ENCODE results near the gene FANCD2OS. TPM values are rescaled to one million over a fixed set of nuclear protein-coding genes. Genes with fewer than 3 reads are reported as not detected.

FANCD2OS gene
- total and polyA plus RNA-seq, 2 donors (not counting 3 experiments of a cell fraction or from before 2014, with no cell fraction given) = not detected

GRCh38 chr3:10055097-10055496 lies 53.0 kb downstream of the FANCD2OS start:
- Histone ChIP-seq H3K9me1 (replicated peaks; ENCODE audit: control insufficient read depth, extremely low read depth, insufficient read depth, low read length) (no peaks in the 10 kb centered on the region), H3K9ac (replicated peaks; ENCODE audit: extremely low read depth, insufficient read depth, low read length) (no peak overlapping the region), H3K27me3 (ENCODE audit: control insufficient read depth in 2 of 2, insufficient read depth in 2 of 2, low read length in 2 of 2) (no peaks in the 10 kb centered on the region), H3K27ac (ENCODE audit: insufficient read depth, low read depth, low read length) (no peak overlapping the region), H2AFZ (ENCODE audit: low read depth, low read length) (no peak overlapping the region), H3K4me2 (ENCODE audit: insufficient read depth, low read length) (no peak overlapping the region), H3K36me3 (ENCODE audit: control insufficient read depth in 2 of 2, extremely low read depth in 1 of 2, insufficient read depth in 2 of 2, low read length in 2 of 2) (no peaks in the 10 kb centered on the region), H3K4me1 (ENCODE audit: control insufficient read depth, extremely low read depth, insufficient read depth, low read length) (no peaks in the 10 kb centered on the region), H3K4me3 (replicated peaks in 1 of 3; ENCODE audit: insufficient read depth in 1 of 3, low read depth in 1 of 3, low read length in 3 of 3) (no peak overlapping the region), H3K79me2 (ENCODE audit: control insufficient read depth, insufficient read depth, low read length) (no peaks in the 10 kb centered on the region), H3K9me3 (replicated peaks; ENCODE audit: control insufficient read depth, insufficient read depth, low read length) (no peaks in the 10 kb centered on the region), H4K20me1 (replicated peaks; ENCODE audit: control insufficient read depth, extremely low read depth, insufficient read depth, low read length) (no peaks in the 10 kb centered on the region)
- DNase-seq (ENCODE audit: low read depth, low spot score) (no peak), FAIRE-seq (no peak)
- TF ChIP-seq JUN (IDR thresholded peaks at IDR 0.05; ENCODE audit: borderline replicate concordance, insufficient read depth, insufficient read length, low read depth) = no peak
- TF ChIP-seq MYC (IDR thresholded peaks at IDR 0.05; ENCODE audit: low read depth, low read length) = no peak
- TF ChIP-seq EZH2 (IDR thresholded peaks at IDR 0.05; ENCODE audit: borderline replicate concordance, low read depth, low read length, severe bottlenecking) = no peak
- no peak for TF ChIP-seq POLR2AphosphoS5 (IDR thresholded peaks at IDR 0.05; ENCODE audit: insufficient read depth, low read depth, low read length)
- no peak for TF ChIP-seq FOS (IDR thresholded peaks at IDR 0.05; ENCODE audit: borderline replicate concordance, insufficient read depth, low read length)
- TF ChIP-seq MAX (IDR thresholded peaks at IDR 0.05; ENCODE audit: insufficient read depth, insufficient read length) = no peak
- POLR2A ChIA-PET = no interaction called here
- intact Hi-C loops (cut with micrococcal nuclease) = no loop called here
- CTCF ChIA-PET = no interaction called here
- no TSS peak for BruUV-seq (replicated peaks)
- dilution Hi-C loops (cut with MboI; ENCODE audit: extremely low pct_ligation_motif_present, low sequenced_read_pairs) = no loop called here

Other genes with a start within 250 kb of the FANCD2OS start
- gene CIDEC, start 228.0 kb downstream of the FANCD2OS start, total RNA-seq = not detected in 2 replicates
- gene CIDEC, start 228.0 kb downstream of the FANCD2OS start, polyA plus RNA-seq = 0.14 TPM in 1 of 2 replicates, not detected in the other
- 29.6 and 31.4 TPM in 2 replicates for gene JAGN1, start 217.6 kb downstream of the FANCD2OS start, total RNA-seq
- gene JAGN1, start 217.6 kb downstream of the FANCD2OS start, polyA plus RNA-seq = 46.5 and 50.1 TPM in 2 replicates
- gene IL17RE, start 205.4 kb downstream of the FANCD2OS start, total RNA-seq = 1.2 and 1.5 TPM in 2 replicates
- gene IL17RE, start 205.4 kb downstream of the FANCD2OS start, polyA plus RNA-seq = 1.3 and 1.6 TPM in 2 replicates
- 16.7 and 19.9 TPM in 2 replicates for gene IL17RC, start 191.2 kb downstream of the FANCD2OS start, total RNA-seq
- 18.7 and 22.3 TPM in 2 replicates for gene IL17RC, start 191.2 kb downstream of the FANCD2OS start, polyA plus RNA-seq
- 21.6 and 27.3 TPM in 2 replicates for gene CRELD1, start 174.4 kb downstream of the FANCD2OS start, total RNA-seq
- 41.2 and 43.9 TPM in 2 replicates for gene CRELD1, start 174.4 kb downstream of the FANCD2OS start, polyA plus RNA-seq
- gene PRRT3, start 155.8 kb downstream of the FANCD2OS start, total RNA-seq = 1.5 and 2.5 TPM in 2 replicates
- 1.5 and 2.0 TPM in 2 replicates for gene PRRT3, start 155.8 kb downstream of the FANCD2OS start, polyA plus RNA-seq
- gene EMC3, start 121.4 kb downstream of the FANCD2OS start, total RNA-seq = 63.7 and 69.9 TPM in 2 replicates
- 124 and 129 TPM in 2 replicates for gene EMC3, start 121.4 kb downstream of the FANCD2OS start, polyA plus RNA-seq
- gene FANCD2, start 81.8 kb downstream of the FANCD2OS start, total RNA-seq = 23.4 and 26.8 TPM in 2 replicates
- 7.1 and 8.2 TPM in 2 replicates for gene FANCD2, start 81.8 kb downstream of the FANCD2OS start, polyA plus RNA-seq
- gene BRK1, start 7.4 kb upstream of the FANCD2OS start, total RNA-seq = 123 and 133 TPM in 2 replicates
- gene BRK1, start 7.4 kb upstream of the FANCD2OS start, polyA plus RNA-seq = 144 and 163 TPM in 2 replicates
- 39.2 and 41.0 TPM in 2 replicates for gene VHL, start 33.5 kb upstream of the FANCD2OS start, total RNA-seq
- 8.5 and 10.4 TPM in 2 replicates for gene VHL, start 33.5 kb upstream of the FANCD2OS start, polyA plus RNA-seq
- gene IRAK2, start 56.7 kb upstream of the FANCD2OS start, total RNA-seq = 10.0 and 11.1 TPM in 2 replicates
- 7.3 and 7.9 TPM in 2 replicates for gene IRAK2, start 56.7 kb upstream of the FANCD2OS start, polyA plus RNA-seq
- 26.8 and 31.7 TPM in 2 replicates for gene TATDN2, start 140.2 kb upstream of the FANCD2OS start, total RNA-seq
- 10.6 and 10.7 TPM in 2 replicates for gene TATDN2, start 140.2 kb upstream of the FANCD2OS start, polyA plus RNA-seq
- gene GHRL, start 184.7 kb upstream of the FANCD2OS start, total RNA-seq = not detected in 2 replicates
- gene GHRL, start 184.7 kb upstream of the FANCD2OS start, polyA plus RNA-seq = 0.06 TPM in 1 of 2 replicates, not detected in the other
- 230 and 231 TPM in 2 replicates for gene SEC13, start 212.9 kb upstream of the FANCD2OS start, total RNA-seq
- gene SEC13, start 212.9 kb upstream of the FANCD2OS start, polyA plus RNA-seq = 245 and 250 TPM in 2 replicates